K562 (cell line): Measurements from ENCODE around the gene CD36.

Experiments
- CREB1 ChIP-seq, 2 experiments: sonication (generic) in 1 of 2; formaldehyde crosslinking in 1 of 2; IDR thresholded peaks; 2 replicates each; pipeline versions ENCODE4 v1.6.1 to v1.8.0; 2012 to 2022; ENCODE audit warnings: inconsistent platforms in 1 of 2, mild to moderate bottlenecking in 1 of 2, missing genetic modification reagents in 1 of 2, moderate library complexity in 1 of 2
- DNMT1 ChIP-seq: fragments of 450-650 bp; IDR thresholded peaks from 2 replicates; pipeline ENCODE4 v1.6.1; 2016; ENCODE audit warnings: antibody characterized with exemption, mild to moderate bottlenecking
- POLR2A ChIP-seq: fragments of 450-650 bp; conservative IDR thresholded peaks from 2 replicates; pipeline ENCODE4 v1.6.1; 2016
- RBM25 ChIP-seq: fragments of 200-400 bp; formaldehyde crosslinking; IDR thresholded peaks from 2 replicates; pipeline ENCODE4 v1.6.1; 2018; ENCODE audit warnings: low read length, low read depth, moderate library complexity; ENCODE audit not compliant: severe bottlenecking
- SREBF1 ChIP-seq: fragments of 150-350 bp; IDR thresholded peaks from 2 replicates; pipeline ENCODE4 v1.6.1; 2014; ENCODE audit warnings: antibody characterized with exemption, low read depth, low read length, borderline replicate concordance
- SRSF3 ChIP-seq: fragments of 200-400 bp; formaldehyde crosslinking; IDR thresholded peaks from 2 replicates; pipeline ENCODE4 v1.6.1; 2016; ENCODE audit warnings: mild to moderate bottlenecking, low read length, moderate library complexity; ENCODE audit not compliant: insufficient read depth
- TFAM ChIP-seq: fragments of 250-450 bp; sonication (Bioruptor Pico); conservative IDR thresholded peaks from 2 replicates; pipeline ENCODE4 v1.5.0; 2021; ENCODE audit warnings: mild to moderate bottlenecking, moderate library complexity
- USF1 ChIP-seq: sonication (generic); formaldehyde crosslinking; IDR thresholded peaks from 2 replicates; pipeline ENCODE4 v1.9.0; 2022; ENCODE audit warnings: mild to moderate bottlenecking, missing genetic modification reagents
- TF ChIP-seq, protein P1 (sequence below): fragments of 450-650 bp; formaldehyde crosslinking; IDR thresholded peaks from 2 replicates; pipeline ENCODE4 v1.4.0; 2020; ENCODE audit warnings: mild to moderate bottlenecking, moderate library complexity

- TF ChIP-seq RBM25 (no peak), SREBF1 (no peak), SRSF3 (no peak), POLR2A (no peak), TFAM (CRISPR knock-in tag) (no peak), USF1 (CRISPR knock-in tag) (no peak), DNMT1 (no peak), CREB1 (IDR thresholded peaks at IDR 0.05) (no peak), CREB1 (CRISPR knock-in tag; IDR thresholded peaks at IDR 0.05) (no peak)
- TF ChIP-seq, protein P1, sequence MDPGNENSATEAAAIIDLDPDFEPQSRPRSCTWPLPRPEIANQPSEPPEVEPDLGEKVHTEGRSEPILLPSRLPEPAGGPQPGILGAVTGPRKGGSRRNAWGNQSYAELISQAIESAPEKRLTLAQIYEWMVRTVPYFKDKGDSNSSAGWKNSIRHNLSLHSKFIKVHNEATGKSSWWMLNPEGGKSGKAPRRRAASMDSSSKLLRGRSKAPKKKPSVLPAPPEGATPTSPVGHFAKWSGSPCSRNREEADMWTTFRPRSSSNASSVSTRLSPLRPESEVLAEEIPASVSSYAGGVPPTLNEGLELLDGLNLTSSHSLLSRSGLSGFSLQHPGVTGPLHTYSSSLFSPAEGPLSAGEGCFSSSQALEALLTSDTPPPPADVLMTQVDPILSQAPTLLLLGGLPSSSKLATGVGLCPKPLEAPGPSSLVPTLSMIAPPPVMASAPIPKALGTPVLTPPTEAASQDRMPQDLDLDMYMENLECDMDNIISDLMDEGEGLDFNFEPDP (CRISPR knock-in tag): no peak
These were observed 64.8 kb downstream of the CD36 start for GRCh38 chr7:80703272-80703671.
